ENCODE measurements around the gene AHCYL1. TPM values are rescaled to one million over a fixed set of nuclear protein-coding genes. Genes with fewer than 3 reads are reported as not detected.

Gene AHCYL1
- total RNA-seq, 4 donors from 2014 or later, result 51.2 to 96.4 (median 80.9) TPM

- TF ChIP-seq POLR2A (IDR thresholded peaks at IDR 0.05) (no peak), CTCF (IDR thresholded peaks at IDR 0.05) (no peak)
- no peak for DNase-seq
- peaks cover 0 to 59% (median 4%) of the 10 kb centered on the region in 3 donors for H3K36me3 ChIP-seq
These were observed 53.7 kb downstream of the AHCYL1 start for GRCh38 chr1:110038271-110038670.

GRCh38 chr1:110039641-110040040 lies 55.1 kb downstream of the AHCYL1 start:
- no peaks in the 10 kb centered on the region for H3K27me3 ChIP-seq
- TF ChIP-seq CTCF (IDR thresholded peaks at IDR 0.05), result no peak
- TF ChIP-seq POLR2A (IDR thresholded peaks at IDR 0.05), result no peak
- peak in 1 of 3 donors; percentile 59 for DNase-seq
- H3K4me3 ChIP-seq, result no peak overlapping the region
- no peaks in the 10 kb centered on the region for H3K9me3 ChIP-seq
- H3K4me1 ChIP-seq, result peaks cover 0 to 14% (median 8%) of the 10 kb centered on the region in 4 donors
- H3K27ac ChIP-seq, result no peak overlapping the region
- peaks cover 0 to 73% (median 4%) of the 10 kb centered on the region in 3 donors for H3K36me3 ChIP-seq

More at GRCh38 chr1:110038271-110038670, 53.7 kb downstream of the AHCYL1 start:
- H3K27ac ChIP-seq, result no peak overlapping the region
- H3K27me3 ChIP-seq, result no peaks in the 10 kb centered on the region
- H3K9me3 ChIP-seq, result no peaks in the 10 kb centered on the region
- H3K4me3 ChIP-seq, result no peak overlapping the region
- peaks cover 0 to 17% (median 8%) of the 10 kb centered on the region in 4 donors for H3K4me1 ChIP-seq

GRCh38 chr1:110040548-110040947 lies 56.0 kb downstream of the AHCYL1 start:
- no peaks in the 10 kb centered on the region for H3K9me3 ChIP-seq
- H3K27me3 ChIP-seq, result no peaks in the 10 kb centered on the region
- TF ChIP-seq CTCF (IDR thresholded peaks at IDR 0.05) (no peak), POLR2A (IDR thresholded peaks at IDR 0.05) (no peak)
- H3K4me3 ChIP-seq, result no peak overlapping the region
- peaks cover 0 to 82% (median 4%) of the 10 kb centered on the region in 3 donors for H3K36me3 ChIP-seq
- no peak overlapping the region for H3K27ac ChIP-seq
- DNase-seq, result no peak
- H3K4me1 ChIP-seq, result peaks cover 0 to 10% (median 3%) of the 10 kb centered on the region in 4 donors

GRCh38 chr1:110043016-110043415 lies 58.5 kb downstream of the AHCYL1 start:
- peaks cover 0 to 12% (median 0%) of the 10 kb centered on the region in 4 donors for H3K4me1 ChIP-seq
- H3K27ac ChIP-seq, result no peak overlapping the region
- no peak overlapping the region for H3K4me3 ChIP-seq
- no peak for DNase-seq
- no peaks in the 10 kb centered on the region for H3K9me3 ChIP-seq
- TF ChIP-seq POLR2A (IDR thresholded peaks at IDR 0.05) (no peak), CTCF (IDR thresholded peaks at IDR 0.05) (no peak)
- H3K36me3 ChIP-seq, result peaks cover 0 to 100% (median 4%) of the 10 kb centered on the region in 3 donors
- H3K27me3 ChIP-seq, result no peaks in the 10 kb centered on the region

GRCh38 chr1:110047463-110047862 lies 62.9 kb downstream of the AHCYL1 start:
- Histone ChIP-seq H3K27me3 (no peaks in the 10 kb centered on the region), H3K4me1 (peaks cover 0 to 27% (median 3%) of the 10 kb centered on the region in 4 donors), H3K27ac (peak overlapping the region in 2 of 4 donors; percentile 61 to 90), H3K36me3 (peaks cover 0 to 99% (median 3%) of the 10 kb centered on the region in 3 donors), H3K9me3 (no peaks in the 10 kb centered on the region), H3K4me3 (no peak overlapping the region)
- DNase-seq, result no peak
- peak in 1 of 6 experiments; percentile 10 for TF ChIP-seq CTCF (IDR thresholded peaks at IDR 0.05)
- TF ChIP-seq POLR2A (IDR thresholded peaks at IDR 0.05), result no peak
